ENCODE measurements around the gene RBMS1.
"Not testable (repeated sequence)": the region's sequence is repeated elsewhere in the genome, so short reads cannot be mapped to it uniquely, and the experiment has no call there.

DNA sequence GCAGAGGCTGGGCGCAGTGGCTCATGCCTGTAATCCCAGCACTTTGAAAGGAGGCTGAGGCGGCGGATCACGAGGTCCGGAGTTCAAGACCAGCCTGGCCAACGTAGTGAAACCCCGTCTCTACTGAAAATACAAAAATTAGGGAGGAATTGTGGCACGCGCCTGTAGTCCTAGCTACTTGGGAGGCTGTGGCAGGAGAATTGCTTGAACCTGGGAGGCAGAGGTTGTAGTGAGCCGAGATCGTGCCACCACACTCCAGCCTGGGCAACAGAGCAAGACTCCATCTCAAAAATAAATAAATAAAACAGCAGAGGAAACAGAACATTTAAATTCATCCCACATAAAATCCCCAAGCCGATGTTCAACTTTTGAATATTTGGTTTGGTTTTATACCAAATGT is 5.3 kb downstream of the RBMS1 start:
- TF ChIP-seq, protein P1, sequence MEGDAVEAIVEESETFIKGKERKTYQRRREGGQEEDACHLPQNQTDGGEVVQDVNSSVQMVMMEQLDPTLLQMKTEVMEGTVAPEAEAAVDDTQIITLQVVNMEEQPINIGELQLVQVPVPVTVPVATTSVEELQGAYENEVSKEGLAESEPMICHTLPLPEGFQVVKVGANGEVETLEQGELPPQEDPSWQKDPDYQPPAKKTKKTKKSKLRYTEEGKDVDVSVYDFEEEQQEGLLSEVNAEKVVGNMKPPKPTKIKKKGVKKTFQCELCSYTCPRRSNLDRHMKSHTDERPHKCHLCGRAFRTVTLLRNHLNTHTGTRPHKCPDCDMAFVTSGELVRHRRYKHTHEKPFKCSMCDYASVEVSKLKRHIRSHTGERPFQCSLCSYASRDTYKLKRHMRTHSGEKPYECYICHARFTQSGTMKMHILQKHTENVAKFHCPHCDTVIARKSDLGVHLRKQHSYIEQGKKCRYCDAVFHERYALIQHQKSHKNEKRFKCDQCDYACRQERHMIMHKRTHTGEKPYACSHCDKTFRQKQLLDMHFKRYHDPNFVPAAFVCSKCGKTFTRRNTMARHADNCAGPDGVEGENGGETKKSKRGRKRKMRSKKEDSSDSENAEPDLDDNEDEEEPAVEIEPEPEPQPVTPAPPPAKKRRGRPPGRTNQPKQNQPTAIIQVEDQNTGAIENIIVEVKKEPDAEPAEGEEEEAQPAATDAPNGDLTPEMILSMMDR (conservative IDR thresholded peaks at IDR 0.05; ENCODE audit: low read depth in 2 of 2) = not testable (repeated sequence)
- not testable (repeated sequence) for TF ChIP-seq STAT1, EZH2phosphoT487 (IDR thresholded peaks at IDR 0.05; ENCODE audit: unreplicated experiment)

All from GM23338 (cell line).